ACC112 (cell line): ENCODE measurements around the gene ADGRV1.
"Not testable (repeated sequence)": the region's sequence is repeated elsewhere in the genome, so short reads cannot be mapped to it uniquely, and the experiment has no call there.

Source experiments
- H2AFZ ChIP-seq: fragments of 200-600 bp; sonication (generic); one replicate; pipeline ENCODE4 v1.6.0; 2017; ENCODE audit warnings: antibody characterized with exemption, low read length; ENCODE audit not compliant: unreplicated experiment
- H3K27ac ChIP-seq: fragments of 200-600 bp; sonication (generic); 2 replicates; pipeline ENCODE4 v1.5.1; 2014; ENCODE audit warnings: low read depth, mild to moderate bottlenecking, antibody characterized with exemption, low read length, moderate library complexity
- H3K27me3 ChIP-seq: fragments of 200-600 bp; sonication (generic); 2 replicates; pipeline ENCODE4 v1.6.1; 2014; ENCODE audit warnings: mild to moderate bottlenecking, antibody characterized with exemption, low read length, moderate library complexity, mixed read lengths; ENCODE audit not compliant: insufficient read depth
- H3K36me3 ChIP-seq: fragments of 200-600 bp; sonication (generic); 2 replicates; pipeline ENCODE4 v1.6.1; 2016; ENCODE audit warnings: mild to moderate bottlenecking, antibody characterized with exemption, low read length, moderate library complexity, mixed read lengths; ENCODE audit not compliant: insufficient read depth
- H3K4me1 ChIP-seq: fragments of 200-600 bp; sonication (generic); one replicate; pipeline ENCODE4 v1.6.1; 2016; ENCODE audit warnings: low read length, mixed read lengths; ENCODE audit not compliant: insufficient read depth, unreplicated experiment, control insufficient read depth
- H3K4me3 ChIP-seq: fragments of 200-600 bp; sonication (generic); 2 replicates; pipeline ENCODE4 v1.5.1; 2014; ENCODE audit warnings: mild to moderate bottlenecking, low read depth, low read length
- H3K79me2 ChIP-seq: fragments of 200-600 bp; sonication (generic); one replicate; pipeline ENCODE4 v1.6.0; 2016; ENCODE audit warnings: low read length; ENCODE audit not compliant: control insufficient read depth, unreplicated experiment, insufficient read depth

The ADGRV1 gene

DNA sequence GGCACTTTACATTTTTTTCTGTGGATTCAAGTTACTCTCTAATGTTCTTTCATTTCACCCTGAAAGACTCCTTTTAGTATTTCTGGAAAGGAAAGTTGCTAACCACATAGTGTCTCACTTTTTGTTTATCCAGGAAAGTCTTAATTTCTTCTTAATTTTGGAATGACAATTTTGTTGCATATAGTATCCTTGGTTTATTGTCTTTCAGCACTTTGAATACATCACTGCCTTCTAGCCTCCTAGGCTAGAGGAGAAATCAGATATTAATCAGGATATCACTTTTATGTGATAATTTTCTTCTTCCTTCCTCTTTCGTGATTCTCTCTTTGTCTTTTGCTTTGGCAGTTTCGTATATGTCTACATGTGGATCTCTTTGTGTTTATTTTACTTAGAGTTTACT, 11.4 kb downstream of the ADGRV1 start:
- no peak overlapping the region for H3K27ac ChIP-seq

DNA sequence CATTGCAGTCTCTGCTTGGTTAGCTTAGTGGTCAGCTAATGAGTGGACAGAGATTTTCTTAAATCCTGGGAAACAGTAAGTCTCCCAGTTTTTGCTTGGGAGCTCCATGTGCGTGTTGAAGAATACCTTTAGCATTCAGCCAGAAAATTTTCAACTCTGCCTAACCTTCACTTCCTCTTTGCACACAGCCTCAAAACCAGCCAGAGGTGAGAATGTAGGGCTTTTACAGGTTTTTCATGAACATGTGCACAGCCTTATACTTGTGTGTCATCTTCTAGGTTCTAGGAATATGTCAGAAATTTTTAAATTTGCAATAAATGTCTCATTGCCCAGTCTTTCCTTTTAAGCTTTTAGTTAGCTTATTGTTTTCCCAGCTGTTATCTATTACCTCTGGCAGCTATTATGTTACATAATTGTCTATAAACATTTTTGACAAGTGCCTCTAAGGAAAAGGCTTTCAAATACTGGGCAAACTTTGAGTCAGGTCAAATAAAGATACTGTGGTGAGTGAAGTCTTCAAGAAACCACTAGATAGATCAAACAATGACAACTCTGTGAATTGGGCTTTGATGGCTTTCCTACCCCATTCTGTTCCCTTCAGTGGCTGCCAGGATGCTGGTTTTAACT, 12.7 kb downstream of the ADGRV1 start:
- Histone ChIP-seq H3K79me2 (no peaks in the 10 kb centered on the region), H2AFZ (no peak overlapping the region)

More for the DNA sequence above, 11.4 kb downstream of the ADGRV1 start:
- Histone ChIP-seq H3K27me3 (peaks cover 83% of the 10 kb centered on the region), H3K4me1 (no peaks in the 10 kb centered on the region), H2AFZ (no peak overlapping the region), H3K4me3 (no peak overlapping the region), H3K79me2 (no peaks in the 10 kb centered on the region), H3K36me3 (no peaks in the 10 kb centered on the region)

DNA sequence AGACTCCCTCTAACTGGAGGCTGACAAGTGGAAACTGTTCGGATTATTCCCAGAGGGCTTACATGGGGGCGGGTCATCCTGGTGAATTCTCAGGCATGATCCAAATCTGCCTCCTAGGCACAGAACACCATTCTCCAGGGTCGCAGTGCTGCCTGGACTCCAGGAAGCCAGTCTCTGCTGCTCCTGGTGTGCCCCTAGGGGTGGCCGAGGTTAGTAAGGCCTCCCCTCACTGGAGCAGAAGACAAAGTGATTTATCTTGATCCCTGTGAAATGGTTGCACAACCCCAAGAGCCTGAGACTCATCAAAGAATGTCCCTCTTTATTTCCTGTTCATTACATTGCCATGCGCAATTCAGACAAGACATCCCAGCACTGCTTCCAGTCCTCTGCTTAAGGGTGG, 17.1 kb downstream of the ADGRV1 start:
- H2AFZ ChIP-seq = no peak overlapping the region
- H3K79me2 ChIP-seq = no peaks in the 10 kb centered on the region
- no peak overlapping the region for H3K27ac ChIP-seq
- H3K27me3 ChIP-seq = peaks cover 41% of the 10 kb centered on the region
- no peaks in the 10 kb centered on the region for H3K36me3 ChIP-seq
- no peaks in the 10 kb centered on the region for H3K4me1 ChIP-seq
- no peak overlapping the region for H3K4me3 ChIP-seq

More for the DNA sequence above, 12.7 kb downstream of the ADGRV1 start:
- Histone ChIP-seq H3K4me3 (no peak overlapping the region), H3K27me3 (peaks cover 72% of the 10 kb centered on the region), H3K36me3 (no peaks in the 10 kb centered on the region), H3K4me1 (no peaks in the 10 kb centered on the region), H3K27ac (no peak overlapping the region)

DNA sequence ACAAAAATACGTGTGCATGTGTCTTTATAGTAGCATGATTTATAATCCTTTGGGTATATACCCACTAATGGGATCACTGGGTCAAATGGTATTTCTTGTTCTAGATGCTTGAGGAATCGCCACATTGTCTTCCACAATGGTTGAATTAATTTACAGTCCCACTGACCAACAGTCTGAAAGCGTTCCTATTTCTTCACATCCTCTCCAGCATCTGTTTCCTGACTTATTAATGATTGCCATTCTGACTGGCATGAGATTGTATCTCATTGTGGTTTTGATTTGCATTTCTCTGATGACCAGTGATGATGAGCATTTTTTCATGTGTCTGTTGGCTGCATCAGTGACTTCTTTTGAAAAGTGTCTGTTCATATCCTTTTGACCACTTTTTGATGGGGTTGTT, 18.0 kb downstream of the ADGRV1 start:
- not testable (repeated sequence) for H2AFZ ChIP-seq, H3K4me1 ChIP-seq, H3K27ac ChIP-seq, H3K4me3 ChIP-seq, H3K36me3 ChIP-seq, H3K79me2 ChIP-seq
- H3K27me3 ChIP-seq = peaks cover 34% of the 10 kb centered on the region

DNA sequence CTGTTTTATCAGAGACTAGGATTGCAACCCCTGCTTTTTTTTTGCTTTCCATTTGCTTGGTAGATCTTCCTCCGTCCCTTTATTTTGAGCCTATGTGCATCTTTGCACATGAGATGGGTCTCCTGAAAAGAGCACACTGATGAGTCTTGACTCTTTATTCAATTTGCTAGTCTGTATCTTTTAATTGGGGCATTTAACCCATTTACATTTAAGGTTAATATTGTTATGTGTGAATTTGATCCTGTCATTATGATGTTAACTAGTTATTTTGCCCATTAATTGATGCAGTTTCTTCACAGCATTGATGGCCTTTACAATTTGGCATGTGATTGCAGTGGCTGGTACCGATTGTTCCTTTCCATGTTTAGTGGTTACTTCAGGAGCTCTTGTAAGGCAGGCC, 21.3 kb downstream of the ADGRV1 start:
- H3K36me3 ChIP-seq, H3K79me2 ChIP-seq, H3K4me3 ChIP-seq, H3K4me1 ChIP-seq, H3K27ac ChIP-seq, H2AFZ ChIP-seq: not testable (repeated sequence)
- H3K27me3 ChIP-seq = peaks cover 31% of the 10 kb centered on the region

DNA sequence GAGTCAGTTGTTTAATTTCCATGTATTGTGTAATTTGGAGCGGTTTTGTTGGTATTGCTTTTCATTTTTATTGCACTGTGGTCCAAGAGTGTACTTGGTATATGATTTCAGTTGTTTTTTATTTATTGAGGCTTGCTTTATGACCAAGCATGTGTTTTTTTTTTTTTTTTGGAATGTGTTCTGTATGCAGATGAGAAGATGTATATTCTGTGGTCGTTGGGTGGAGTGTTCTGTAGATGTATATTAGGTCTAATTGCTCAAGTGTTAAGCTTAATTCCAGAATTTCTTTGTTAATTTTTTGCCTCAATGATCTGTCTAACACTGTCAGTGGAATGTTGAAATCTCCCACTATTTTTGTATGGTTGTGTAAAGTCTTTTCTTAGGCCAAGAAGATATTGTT, 23.4 kb downstream of the ADGRV1 start:
- Histone ChIP-seq H3K27ac (no peak overlapping the region), H3K36me3 (no peaks in the 10 kb centered on the region), H3K27me3 (peaks cover 49% of the 10 kb centered on the region), H2AFZ (no peak overlapping the region), H3K4me1 (no peaks in the 10 kb centered on the region), H3K79me2 (no peaks in the 10 kb centered on the region), H3K4me3 (no peak overlapping the region)

DNA sequence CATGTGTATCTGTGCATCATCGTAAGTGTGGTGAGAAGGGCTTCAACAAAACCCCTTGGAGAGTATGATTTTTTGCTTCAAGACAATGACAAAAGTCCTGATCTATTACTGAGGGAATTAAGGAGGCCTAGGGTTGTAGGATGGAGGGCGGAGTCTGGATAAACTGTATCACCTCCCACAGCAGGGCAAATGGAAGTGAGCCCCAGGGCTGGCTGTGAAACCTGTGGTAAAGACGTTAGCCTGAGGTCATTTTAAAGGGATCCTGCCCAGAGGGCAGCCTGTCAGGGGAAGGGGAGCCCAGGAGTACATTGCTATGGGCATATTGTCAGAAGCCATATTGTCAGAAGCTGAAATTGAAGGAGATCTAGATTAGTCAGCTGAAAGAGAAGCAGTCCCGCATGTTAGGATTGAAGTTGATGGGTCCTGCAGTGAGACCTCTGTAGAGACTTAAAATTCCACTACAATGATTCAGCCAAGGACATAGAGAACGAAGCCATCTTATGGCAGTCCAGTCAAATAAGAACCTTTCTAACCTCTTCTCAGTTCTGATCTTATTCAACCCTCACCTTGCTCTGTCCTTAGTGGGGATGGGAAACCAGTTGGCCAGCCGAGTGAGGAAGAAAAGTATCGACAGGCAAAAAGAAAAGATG, 26.9 kb downstream of the ADGRV1 start:
- H2AFZ ChIP-seq = no peak overlapping the region
- peaks cover 80% of the 10 kb centered on the region for H3K27me3 ChIP-seq
- no peaks in the 10 kb centered on the region for H3K36me3 ChIP-seq
- H3K79me2 ChIP-seq = no peaks in the 10 kb centered on the region
- H3K4me1 ChIP-seq = no peaks in the 10 kb centered on the region
- no peak overlapping the region for H3K27ac ChIP-seq
- no peak overlapping the region for H3K4me3 ChIP-seq

DNA sequence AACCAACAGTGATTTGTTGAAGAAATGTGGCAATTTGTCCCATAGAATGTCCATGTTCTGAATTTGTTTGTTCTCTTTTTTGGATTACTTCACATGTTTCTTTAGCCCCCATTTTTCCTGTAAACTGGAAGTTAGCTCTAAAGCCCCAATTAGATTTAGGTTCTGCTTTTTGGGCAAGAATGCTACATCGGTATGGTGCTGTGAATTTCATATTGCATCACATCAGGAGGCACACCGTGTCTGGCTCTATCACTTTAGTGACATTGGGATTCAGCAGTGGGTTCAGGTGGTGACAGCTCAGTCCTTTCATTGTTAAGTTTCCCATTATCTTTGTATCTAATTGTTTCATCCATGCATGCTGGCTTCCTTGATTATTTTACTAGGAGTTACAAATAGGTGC, 27.9 kb downstream of the ADGRV1 start:
- Histone ChIP-seq H3K27me3 (peaks cover 84% of the 10 kb centered on the region), H2AFZ (no peak overlapping the region), H3K27ac (no peak overlapping the region), H3K4me1 (no peaks in the 10 kb centered on the region), H3K4me3 (no peak overlapping the region), H3K79me2 (no peaks in the 10 kb centered on the region), H3K36me3 (no peaks in the 10 kb centered on the region)

DNA sequence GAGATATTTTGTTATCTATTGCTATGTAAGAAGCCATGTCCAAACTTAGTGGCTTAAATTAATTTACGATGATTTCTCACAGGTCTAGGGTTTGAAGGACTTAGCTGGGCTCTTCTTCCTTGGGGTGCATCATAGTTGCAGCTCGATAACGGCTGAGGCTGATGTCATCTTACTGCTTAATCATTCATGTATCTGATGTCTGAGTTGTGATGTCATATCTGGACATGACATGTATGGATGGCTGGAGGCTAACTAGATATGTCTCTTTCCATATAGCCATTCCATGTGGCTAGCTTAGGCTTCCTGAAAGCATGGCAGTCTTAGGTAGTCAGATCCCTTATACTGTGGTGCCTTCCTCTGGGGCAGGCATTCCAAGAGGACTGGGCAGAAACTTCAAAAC, 31.6 kb downstream of the ADGRV1 start:
- no peaks in the 10 kb centered on the region for H3K36me3 ChIP-seq
- H3K4me1 ChIP-seq = no peaks in the 10 kb centered on the region
- no peak overlapping the region for H2AFZ ChIP-seq
- no peaks in the 10 kb centered on the region for H3K79me2 ChIP-seq
- H3K4me3 ChIP-seq = no peak overlapping the region
- H3K27me3 ChIP-seq = peaks cover 56% of the 10 kb centered on the region
- H3K27ac ChIP-seq = no peak overlapping the region

DNA sequence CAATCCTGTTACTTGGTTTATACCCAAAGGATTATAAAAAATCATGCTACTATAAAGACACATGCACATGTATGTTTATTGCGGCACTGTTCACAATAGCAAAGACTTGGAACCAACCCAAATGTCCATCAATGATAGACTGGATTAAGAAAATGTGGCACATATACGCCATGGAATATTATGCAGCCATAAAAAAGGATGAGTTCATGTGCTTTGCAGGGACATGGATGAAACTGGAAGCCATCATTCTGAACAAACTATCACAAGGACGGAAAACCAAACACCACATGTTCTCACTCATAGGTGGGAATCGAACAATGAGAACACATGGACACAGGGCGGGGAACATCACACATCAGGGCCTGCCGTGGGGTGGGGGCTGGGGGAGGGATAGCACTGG, 34.5 kb downstream of the ADGRV1 start:
- H3K27me3 ChIP-seq = peaks cover 31% of the 10 kb centered on the region
- H3K36me3 ChIP-seq, H3K4me3 ChIP-seq, H3K79me2 ChIP-seq, H3K4me1 ChIP-seq, H3K27ac ChIP-seq, H2AFZ ChIP-seq: not testable (repeated sequence)

DNA sequence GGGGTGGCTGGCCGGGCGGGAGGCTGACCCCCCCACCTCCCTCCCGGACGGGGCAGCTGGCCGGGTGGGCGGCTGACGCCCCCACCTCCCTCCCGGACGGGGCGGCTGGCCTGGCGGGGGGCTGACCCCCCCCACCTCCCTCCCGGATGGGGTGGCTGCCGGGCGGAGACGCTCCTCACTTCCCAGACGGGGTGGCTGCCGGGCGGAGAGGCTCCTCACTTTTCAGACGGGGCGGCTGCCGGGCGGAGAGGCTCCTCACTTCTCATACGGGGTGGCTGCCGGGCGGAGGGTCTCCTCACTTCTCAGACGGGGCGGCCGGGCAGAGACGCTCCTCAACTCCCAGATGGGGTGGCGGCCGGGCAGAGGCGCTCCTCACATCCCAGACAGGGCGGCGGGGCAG, 37.2 kb downstream of the ADGRV1 start:
- not testable (repeated sequence) for H2AFZ ChIP-seq, H3K27me3 ChIP-seq, H3K79me2 ChIP-seq, H3K36me3 ChIP-seq, H3K4me3 ChIP-seq, H3K27ac ChIP-seq, H3K4me1 ChIP-seq
